GM11168 (cell line): ENCODE data around the gene DPYSL5.

Experiments
- in situ Hi-C: fragments of 300-500 bp; cut with MboI; formaldehyde crosslinking; loops from one replicate; pipeline ENCODE4 v1.12.0; 2022; ENCODE audit warnings: low sequenced_read_pairs; ENCODE audit not compliant: unreplicated experiment

DPYSL5 gene

GRCh38 chr2:26843041-26843440, 4.9 kb upstream of the DPYSL5 start:
- in situ Hi-C loops: no loop called here

DNA sequence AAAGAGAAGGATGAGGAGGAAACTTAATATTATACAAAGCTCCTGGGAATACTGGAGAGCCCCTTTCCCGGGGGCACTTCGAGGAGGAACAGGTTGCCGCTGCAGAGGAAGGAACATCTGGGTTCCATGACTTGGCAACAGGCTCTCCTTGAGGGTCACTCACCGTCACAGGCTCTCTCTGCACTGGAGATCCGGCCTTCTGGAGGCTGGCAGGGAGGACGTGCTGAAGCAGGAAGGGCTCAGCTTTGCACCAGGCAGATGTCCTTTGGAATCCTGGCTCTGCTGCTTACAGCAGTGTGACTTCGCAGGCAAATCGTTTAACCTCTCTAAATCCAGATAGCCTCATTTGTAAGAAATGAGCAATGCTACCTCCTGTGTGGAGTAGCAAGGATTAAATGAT, 2.9 kb upstream of the DPYSL5 start:
- in situ Hi-C loops: loop anchor here (5.0 kb wide), 1 partner anchor 77 kb away; no protein-coding TSS in a partner anchor

GRCh38 chr2:26846334-26847306, 1.3 kb upstream of the DPYSL5 start:
- in situ Hi-C loops: loop anchor here (5.0 kb wide), 1 partner anchor 76 kb away; no protein-coding TSS in a partner anchor

DNA sequence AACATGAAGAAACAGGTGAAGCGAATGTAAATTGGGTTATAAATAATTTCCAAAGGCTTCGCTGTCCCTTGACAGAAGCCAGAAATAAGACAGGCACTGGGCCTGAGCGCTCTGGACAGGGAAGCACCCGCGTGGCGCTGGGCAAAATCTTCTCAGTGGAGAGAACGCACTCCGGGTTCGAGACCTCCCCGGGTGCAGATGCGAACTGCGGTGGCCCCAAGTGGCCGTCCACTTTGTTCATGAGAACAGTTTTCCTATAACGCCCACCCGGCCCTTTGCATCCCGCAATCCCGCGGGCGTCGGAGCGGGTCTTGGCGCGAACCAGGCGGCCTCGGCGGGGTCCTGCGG, 651 bp upstream of the DPYSL5 start:
- in situ Hi-C loops: loop anchor here (5.0 kb wide), 1 partner anchor 75 kb away; no protein-coding TSS in a partner anchor

GRCh38 chr2:26848336-26849055, 564 bp downstream of the DPYSL5 start:
- in situ Hi-C loops: loop anchor here (5.0 kb wide), 1 partner anchor 74 kb away; no protein-coding TSS in a partner anchor

GRCh38 chr2:26849056-26849999, 1.4 kb downstream of the DPYSL5 start:
- in situ Hi-C loops: loop anchor here (5.0 kb wide), 1 partner anchor 73 kb away; no protein-coding TSS in a partner anchor

- in situ Hi-C loops: loop anchor here (5.0 kb wide), 1 partner anchor 72 kb away; no protein-coding TSS in a partner anchor
These were observed 2.1 kb downstream of the DPYSL5 start for GRCh38 chr2:26850000-26850431.

DNA sequence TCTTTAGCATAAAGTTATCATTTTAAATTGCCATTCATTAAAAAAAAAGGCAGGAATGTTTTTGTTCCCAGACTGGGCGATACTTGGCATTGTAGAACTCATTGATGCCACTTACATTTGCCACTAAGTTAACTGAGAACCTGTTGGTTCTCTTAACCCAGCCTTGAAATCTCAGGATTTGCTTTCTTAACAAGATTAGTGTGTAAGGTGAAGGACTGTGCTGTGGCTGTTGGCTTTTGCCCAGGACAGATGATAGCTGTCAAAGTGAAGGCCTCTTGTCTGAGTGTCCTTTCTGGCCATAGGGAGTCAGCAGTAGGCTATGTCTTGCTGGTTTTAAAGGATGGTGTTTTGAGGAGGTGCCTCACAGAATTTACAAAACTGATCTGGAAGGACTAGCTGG, 2.6 kb downstream of the DPYSL5 start:
- in situ Hi-C loops: no loop called here

DNA sequence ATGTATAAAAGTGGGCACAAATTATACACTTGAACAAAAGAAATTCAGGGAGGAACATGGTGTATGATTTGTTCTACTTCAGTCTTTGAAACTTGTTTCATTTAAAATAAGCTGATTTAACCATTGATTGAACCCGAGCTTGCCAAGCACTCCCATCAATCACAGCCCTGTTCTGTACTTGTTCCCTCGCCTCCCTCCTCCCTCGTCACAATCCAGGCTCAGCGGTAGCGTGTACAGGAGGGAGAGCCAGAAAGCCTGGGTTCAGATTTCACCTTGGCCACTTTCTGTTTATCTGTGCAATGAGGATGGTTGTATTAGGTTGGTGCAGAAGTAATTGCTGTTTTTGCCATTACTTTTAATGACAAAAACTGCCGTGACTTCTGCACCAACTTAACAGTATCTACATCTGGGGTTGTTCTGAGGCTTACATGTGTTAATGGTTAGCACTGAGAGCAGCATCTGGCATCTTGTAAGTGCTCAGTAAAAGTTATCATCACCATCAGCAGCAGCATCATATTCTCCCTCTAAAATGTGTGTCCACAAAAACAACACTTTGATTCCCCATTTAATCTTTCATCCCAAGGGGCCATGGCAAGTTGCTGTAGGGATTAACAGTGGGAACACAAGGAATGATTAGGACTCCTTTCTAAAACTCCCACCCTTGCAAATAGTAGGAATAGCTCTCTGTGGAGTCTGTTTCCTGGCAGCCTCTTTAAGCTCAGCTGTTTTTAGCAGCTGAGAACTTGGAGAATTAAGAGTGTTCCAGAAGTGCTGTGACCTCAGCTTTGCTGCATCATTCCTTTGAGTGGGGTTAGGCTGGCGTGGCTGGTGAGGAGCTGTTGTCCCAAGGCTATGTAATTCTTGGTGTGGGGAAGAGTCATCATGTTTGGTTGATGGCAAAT, 4.7 kb downstream of the DPYSL5 start:
- in situ Hi-C loops: no loop called here

GRCh38 chr2:26853751-26854150, 5.8 kb downstream of the DPYSL5 start:
- in situ Hi-C loops: no loop called here

GRCh38 chr2:26854283-26854827, 6.4 kb downstream of the DPYSL5 start:
- in situ Hi-C loops: no loop called here

GRCh38 chr2:26855466-26855865, 7.5 kb downstream of the DPYSL5 start:
- in situ Hi-C loops: no loop called here

- in situ Hi-C loops: no loop called here
These were observed 11.7 kb downstream of the DPYSL5 start for GRCh38 chr2:26859622-26860021.

DNA sequence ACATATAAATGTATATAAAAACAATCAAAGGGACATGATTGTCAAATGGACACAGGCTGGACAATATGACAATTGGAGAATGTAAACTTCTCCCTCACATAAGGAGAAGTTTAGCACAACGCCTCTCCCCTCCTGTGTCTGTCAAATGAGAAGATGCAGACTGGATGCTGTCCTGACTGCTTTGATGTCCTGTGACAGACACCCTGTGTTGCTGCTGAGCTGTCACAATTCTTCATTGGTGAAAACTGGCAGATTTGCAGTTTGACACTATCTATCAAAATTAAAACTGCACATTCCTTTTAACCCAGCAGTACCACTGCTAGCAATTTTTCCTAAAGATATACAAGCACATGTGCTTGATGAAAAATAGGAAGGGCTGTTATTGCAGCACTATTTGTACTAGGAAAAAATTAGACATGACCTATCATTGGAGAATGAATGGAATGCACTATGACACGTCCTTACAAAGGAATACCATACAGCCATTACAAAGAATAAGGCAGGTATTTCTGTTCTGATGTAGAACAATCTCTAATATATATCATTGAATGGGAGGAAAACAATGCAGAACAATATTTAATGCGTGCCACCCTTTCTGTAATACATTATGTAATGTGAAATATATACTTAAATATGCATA, 12.4 kb downstream of the DPYSL5 start:
- in situ Hi-C loops: no loop called here

DNA sequence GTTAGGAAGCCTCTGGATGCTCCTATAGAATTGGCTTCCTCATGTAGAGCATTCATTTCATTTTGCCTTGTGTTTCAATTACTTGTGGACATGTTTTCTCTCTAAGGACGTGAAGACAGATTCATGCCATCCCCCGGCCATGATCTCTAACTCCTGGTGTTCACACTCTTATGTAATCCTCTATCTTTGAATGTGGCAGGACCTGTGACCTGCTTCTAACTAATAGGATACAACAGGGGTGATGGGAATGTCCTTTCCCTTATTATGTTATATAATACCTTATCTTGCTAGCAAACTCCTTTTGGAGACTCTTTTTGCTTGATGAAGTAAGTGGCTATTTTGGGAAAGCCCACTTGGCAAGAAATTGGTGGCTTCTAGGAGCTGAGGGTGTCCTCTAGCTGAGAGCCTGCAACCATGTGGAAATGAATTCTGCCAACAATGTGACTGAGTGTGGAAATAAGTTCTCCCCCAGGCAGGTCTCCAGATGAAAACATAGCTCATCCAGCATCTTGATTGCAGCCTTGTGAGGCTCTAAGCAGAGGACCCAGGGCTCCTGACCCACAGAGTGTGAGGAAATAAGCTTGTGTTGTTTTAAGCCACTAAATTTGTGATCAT, 13.8 kb downstream of the DPYSL5 start:
- in situ Hi-C loops: no loop called here

DNA sequence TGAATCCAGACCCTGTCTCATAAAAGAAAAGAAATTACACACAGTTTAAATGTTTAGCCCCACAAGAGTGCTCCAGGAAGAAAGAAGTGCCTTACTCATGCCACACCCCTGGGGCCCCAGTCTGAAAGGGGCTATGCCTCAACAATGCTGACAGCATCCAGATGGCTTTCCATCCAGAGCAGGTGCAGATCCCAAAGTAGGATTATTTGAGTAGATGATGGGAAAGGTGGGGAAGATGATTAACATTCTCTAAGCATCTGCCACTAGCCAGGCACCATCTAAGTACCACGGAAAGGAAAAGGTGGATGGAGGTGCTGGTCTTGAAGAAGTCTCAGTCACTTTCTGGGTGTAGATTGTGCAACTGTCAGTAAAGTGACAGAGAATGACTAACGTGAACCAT, 16.3 kb downstream of the DPYSL5 start:
- in situ Hi-C loops: no loop called here

DNA sequence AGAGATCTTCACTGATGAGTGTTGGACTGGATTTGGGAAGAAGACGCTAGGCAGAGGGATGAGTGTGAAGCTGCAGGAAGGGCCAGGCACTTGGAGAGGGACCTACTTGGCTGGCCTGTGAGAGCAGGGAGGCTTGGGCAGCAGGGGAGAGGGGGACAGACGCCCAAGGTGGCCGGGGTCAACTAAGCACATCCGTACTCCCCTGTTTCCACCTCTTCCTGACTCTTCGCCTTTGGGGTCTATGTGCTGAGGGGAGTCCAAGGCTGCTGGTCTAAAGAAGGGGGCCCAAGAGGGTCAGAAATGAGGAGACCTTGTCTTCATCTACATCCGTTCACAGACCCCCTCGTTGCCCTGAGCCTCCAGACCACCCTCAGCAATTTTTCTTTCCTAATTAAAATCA, 16.7 kb downstream of the DPYSL5 start:
- in situ Hi-C loops: no loop called here
